K562 (cell line): Measurements from ENCODE around the gene ARMC2. TPM values are rescaled to one million over a fixed set of nuclear protein-coding genes. Genes with fewer than 3 reads are reported as not detected.

Source experiments
- CCNT2 ChIP-seq: IDR thresholded peaks from 2 replicates; pipeline ENCODE4 v1.6.1; 2011; ENCODE audit warnings: borderline replicate concordance, low read depth, mild to moderate bottlenecking, moderate library complexity, mixed read lengths, low read length; ENCODE audit not compliant: insufficient read length; ENCODE audit errors: extremely low read depth
- CXXC5 ChIP-seq: fragments of 250-450 bp; sonication (Bioruptor Pico); IDR thresholded peaks from 2 replicates; pipeline ENCODE4 v1.8.0; 2022; ENCODE audit warnings: inconsistent platforms, mild to moderate bottlenecking, moderate library complexity
- HOMEZ ChIP-seq: fragments of 250-450 bp; sonication (Bioruptor Pico); IDR thresholded peaks from 2 replicates; pipeline ENCODE4 v1.4.0; 2020; ENCODE audit warnings: mild to moderate bottlenecking, moderate library complexity
- PREB ChIP-seq: sonication (generic); formaldehyde crosslinking; IDR thresholded peaks from 2 replicates; pipeline ENCODE4 v1.8.1; 2023; ENCODE audit warnings: mild to moderate bottlenecking, missing genetic modification reagents
- RBBP5 ChIP-seq: fragments of 200-600 bp; sonication (generic); IDR thresholded peaks from 2 replicates; pipeline ENCODE4 v1.6.1; 2012; ENCODE audit warnings: borderline replicate concordance, mild to moderate bottlenecking, low read length, control low read depth, inconsistent platforms; ENCODE audit not compliant: insufficient read depth, poor library complexity, severe bottlenecking
- ZEB2 ChIP-seq: fragments of 450-650 bp; IDR thresholded peaks from 2 replicates; pipeline ENCODE4 v1.6.1; 2016
- polyA plus RNA-seq, 8 experiments: library from polyadenylated mRNA; depleted of rRNA in 4 of 8; stranded (reverse) in 5 of 8; unstranded in 3 of 8; fragments of >200 nt; fragmentation: Nextera tagmentation in 2 of 8; fragmentation: Illumina TruSeq in 1 of 8; extraction: Ambion mirVana in 2 of 8; extraction: Trizol in 1 of 8; gene quantifications; 2 replicates each; pipeline versions ENCODE4 v1.2.1 to v1.2.3, GENCODE V29; 2011 to 2014; ENCODE audit warnings: inconsistent platforms in 1 of 8, missing spikeins in 1 of 8
- total RNA-seq, 7 experiments: library from RNA; depleted of rRNA in 6 of 7; stranded (reverse); fragments of >200 nt in 6 of 7; fragmentation: Illumina TruSeq in 2 of 7; extraction: Trizol in 2 of 7; gene quantifications; 2 replicates each; pipeline versions ENCODE4 v1.2.1 to v1.2.3, GENCODE V29; 2011 to 2021; ENCODE audit warnings: low replicate concordance in 1 of 7

The ARMC2 gene
- total and polyA plus RNA-seq, 9 of the 15 experiments (the other 6 are each of a cell fraction or from before 2014, with no cell fraction given), result 0.14 to 3.0 (median 0.82) TPM

- TF ChIP-seq HOMEZ (CRISPR knock-in tag), result no peak
- TF ChIP-seq CCNT2, result peak; percentile 20
- 0 out of 2 replicates have a peak, but pooled peaks have one; percentile 32 for TF ChIP-seq ZEB2
- TF ChIP-seq RBBP5, result peak; percentile 50
- TF ChIP-seq CXXC5 (CRISPR knock-in tag), result peak; percentile 72
- no peak for TF ChIP-seq PREB
These were observed at the start of gene ARMC2 (continued) for GRCh38 chr6:108848116-108848868.
